ENCODE results near the gene SLC7A1. TPM values are rescaled to one million over a fixed set of nuclear protein-coding genes. Genes with fewer than 3 reads are reported as not detected.

SLC7A1 gene
- total and polyA plus RNA-seq, 4 experiments from 2014 or later, result 2.8 to 42.6 (median 22.8) TPM

- H3K36me3 ChIP-seq (ENCODE audit: insufficient read depth, low read length), result no peaks in the 10 kb centered on the region
- CTCF ChIA-PET (ENCODE audit: partially characterized antibody), result interaction anchor here (1.3 to 1.7 kb wide), 2 partner anchors 13 to 32 kb away, joined by 3 to 5 read pairs; no protein-coding TSS in a partner anchor
- H3K4me3 ChIP-seq (ENCODE audit: low read length in 2 of 2), result no peak overlapping the region
- peaks cover 0 to 9% (median 1%) of the 10 kb centered on the region in 4 donors for H3K4me1 Mint-ChIP-seq
- H3K9me3 ChIP-seq (ENCODE audit: control insufficient read depth in 1 of 2, low read length in 2 of 2), result no peaks in the 10 kb centered on the region
- peaks cover 0 to 10% of the 10 kb centered on the region in 2 donors for H3K27me3 Mint-ChIP-seq
- intact Hi-C loops (cut with micrococcal nuclease), result no loop called here
- H3K27ac Mint-ChIP-seq, result no peak overlapping the region
- no peak overlapping the region for H3K27ac ChIP-seq (ENCODE audit: low read depth, low read length)
- no peaks in the 10 kb centered on the region for H3K36me3 Mint-ChIP-seq
- H3K4me3 Mint-ChIP-seq, result no peak overlapping the region
- no peak for DNase-seq
- H3K4me1 ChIP-seq (ENCODE audit: insufficient read depth, low read length), result no peaks in the 10 kb centered on the region
- no peaks in the 10 kb centered on the region for H3K9me3 Mint-ChIP-seq
- POLR2A ChIA-PET (ENCODE audit: partially characterized antibody), result no interaction called here
- H3K27me3 ChIP-seq (ENCODE audit: insufficient read depth, low read length), result no peaks in the 10 kb centered on the region
Measured at GRCh38 chr13:29502391-29503008, 93.0 kb downstream of the SLC7A1 start.

DNA sequence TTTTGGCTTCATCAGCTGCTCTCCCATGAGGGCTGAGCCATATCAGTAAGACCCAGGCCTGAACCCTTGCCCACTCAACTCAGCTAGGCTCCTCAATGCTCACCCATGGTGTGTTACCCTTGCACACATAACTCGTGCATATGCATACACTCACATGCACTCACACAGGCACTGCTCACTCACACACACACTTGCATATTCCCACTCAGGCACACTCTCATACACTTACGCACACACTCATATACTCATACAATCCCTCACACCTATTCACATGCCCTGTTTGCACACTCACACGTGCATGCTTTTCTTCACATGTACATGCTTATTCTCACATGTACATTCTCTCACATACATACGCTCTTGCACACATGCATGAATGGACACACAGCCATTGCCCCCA is 93.8 kb downstream of the SLC7A1 start:
- Mint-ChIP-seq H3K27ac (peak overlapping the region in 1 of 7 donors; percentile 5), H3K27me3 (peaks cover 4 to 10% of the 10 kb centered on the region in 2 donors), H3K4me1 (peaks cover 0 to 9% (median 1%) of the 10 kb centered on the region in 4 donors), H3K9me3 (no peaks in the 10 kb centered on the region), H3K36me3 (no peaks in the 10 kb centered on the region), H3K4me3 (no peak overlapping the region)
- ChIA-PET POLR2A (ENCODE audit: partially characterized antibody) (no interaction called here), CTCF (ENCODE audit: partially characterized antibody) (interaction anchor here (1.3 kb wide), 1 partner anchor 31 kb away, joined by 3 read pairs; no protein-coding TSS in a partner anchor)
- Histone ChIP-seq H3K9me3 (ENCODE audit: control insufficient read depth in 1 of 2, low read length in 2 of 2) (no peaks in the 10 kb centered on the region), H3K27ac (ENCODE audit: low read depth, low read length) (no peak overlapping the region), H3K36me3 (ENCODE audit: insufficient read depth, low read length) (no peaks in the 10 kb centered on the region), H3K27me3 (ENCODE audit: insufficient read depth, low read length) (no peaks in the 10 kb centered on the region), H3K4me3 (ENCODE audit: low read length in 2 of 2) (no peak overlapping the region), H3K4me1 (ENCODE audit: insufficient read depth, low read length) (no peaks in the 10 kb centered on the region)
- DNase-seq, result no peak
- intact Hi-C loops (cut with micrococcal nuclease), result no loop called here

DNA sequence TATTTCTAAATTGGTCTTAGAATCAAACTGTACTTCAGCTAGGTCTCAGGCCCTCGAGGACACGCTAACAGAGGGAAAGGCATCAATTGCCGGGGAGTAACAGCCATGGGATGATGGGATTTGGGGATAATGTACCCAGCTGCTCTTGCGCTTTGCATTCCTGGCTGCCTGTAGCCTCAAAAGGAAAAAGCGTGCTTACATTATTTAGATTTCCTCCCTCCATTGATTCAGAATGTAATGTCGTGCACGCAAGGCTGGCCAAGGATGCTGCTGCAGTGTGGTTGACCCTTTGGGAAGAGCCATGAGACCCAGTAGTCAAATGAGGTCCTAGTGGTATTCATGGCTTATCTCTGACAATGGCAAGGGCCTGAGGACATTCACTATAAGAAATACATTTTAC is 95.1 kb downstream of the SLC7A1 start:
- H3K4me3 ChIP-seq (ENCODE audit: low read length in 2 of 2), result no peak overlapping the region
- Mint-ChIP-seq H3K27me3 (peaks cover 15 to 21% of the 10 kb centered on the region in 2 donors), H3K4me1 (peaks cover 0 to 17% (median 8%) of the 10 kb centered on the region in 4 donors), H3K9me3 (no peaks in the 10 kb centered on the region), H3K4me3 (no peak overlapping the region), H3K36me3 (no peaks in the 10 kb centered on the region), H3K27ac (no peak overlapping the region)
- ChIA-PET POLR2A (ENCODE audit: partially characterized antibody) (no interaction called here), CTCF (ENCODE audit: partially characterized antibody) (no interaction called here)
- H3K9me3 ChIP-seq (ENCODE audit: control insufficient read depth in 1 of 2, low read length in 2 of 2), result no peaks in the 10 kb centered on the region
- H3K27me3 ChIP-seq (ENCODE audit: insufficient read depth, low read length), result no peaks in the 10 kb centered on the region
- intact Hi-C loops (cut with micrococcal nuclease), result no loop called here
- H3K4me1 ChIP-seq (ENCODE audit: insufficient read depth, low read length), result no peaks in the 10 kb centered on the region
- no peaks in the 10 kb centered on the region for H3K36me3 ChIP-seq (ENCODE audit: insufficient read depth, low read length)
- H3K27ac ChIP-seq (ENCODE audit: low read depth, low read length), result no peak overlapping the region
- no peak for DNase-seq

DNA sequence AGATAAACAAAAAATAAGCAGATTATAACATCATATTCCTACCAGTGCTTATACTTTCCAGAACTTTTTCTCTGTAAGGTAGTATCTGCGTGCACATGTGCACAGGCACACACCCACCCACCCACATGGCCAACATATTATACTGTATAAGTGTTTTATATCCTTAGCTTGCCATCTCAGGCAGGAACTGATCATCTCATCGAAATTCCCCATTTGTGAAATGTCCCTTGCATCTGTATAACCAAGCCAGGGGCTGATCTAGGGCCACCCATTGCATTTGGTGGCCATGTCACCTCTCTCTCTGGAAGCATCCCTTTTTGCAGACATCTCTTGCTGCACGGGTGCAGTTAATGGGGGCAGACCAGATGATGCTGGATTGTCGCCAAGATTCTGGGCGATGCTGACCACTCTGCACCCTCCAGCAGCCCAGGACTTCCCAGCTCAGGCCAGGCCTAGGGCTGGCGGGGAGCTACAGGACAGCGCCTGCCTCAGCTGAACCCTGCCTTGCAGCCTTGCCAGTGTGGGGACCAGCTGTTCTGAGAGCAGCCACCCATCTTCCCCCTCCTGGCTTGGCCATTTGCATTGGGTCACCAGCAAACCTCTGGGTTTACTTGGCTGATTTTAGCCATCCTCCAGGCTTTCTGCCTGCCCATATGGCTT is 95.9 kb downstream of the SLC7A1 start:
- no peaks in the 10 kb centered on the region for H3K27me3 ChIP-seq (ENCODE audit: insufficient read depth, low read length)
- H3K9me3 ChIP-seq (ENCODE audit: control insufficient read depth in 1 of 2, low read length in 2 of 2), result no peaks in the 10 kb centered on the region
- no peak overlapping the region for H3K27ac ChIP-seq (ENCODE audit: low read depth, low read length)
- peaks cover 15 to 17% of the 10 kb centered on the region in 2 donors for H3K27me3 Mint-ChIP-seq
- no peak overlapping the region for H3K4me3 ChIP-seq (ENCODE audit: low read length in 2 of 2)
- intact Hi-C loops (cut with micrococcal nuclease), result no loop called here
- no peaks in the 10 kb centered on the region for H3K36me3 ChIP-seq (ENCODE audit: insufficient read depth, low read length)
- peaks cover 0 to 17% (median 8%) of the 10 kb centered on the region in 4 donors for H3K4me1 Mint-ChIP-seq
- no peaks in the 10 kb centered on the region for H3K4me1 ChIP-seq (ENCODE audit: insufficient read depth, low read length)
- POLR2A ChIA-PET (ENCODE audit: partially characterized antibody), result no interaction called here
- no peak for DNase-seq
- no peaks in the 10 kb centered on the region for H3K36me3 Mint-ChIP-seq
- CTCF ChIA-PET (ENCODE audit: partially characterized antibody), result no interaction called here
- H3K4me3 Mint-ChIP-seq, result no peak overlapping the region
- H3K27ac Mint-ChIP-seq, result no peak overlapping the region
- no peaks in the 10 kb centered on the region for H3K9me3 Mint-ChIP-seq

DNA sequence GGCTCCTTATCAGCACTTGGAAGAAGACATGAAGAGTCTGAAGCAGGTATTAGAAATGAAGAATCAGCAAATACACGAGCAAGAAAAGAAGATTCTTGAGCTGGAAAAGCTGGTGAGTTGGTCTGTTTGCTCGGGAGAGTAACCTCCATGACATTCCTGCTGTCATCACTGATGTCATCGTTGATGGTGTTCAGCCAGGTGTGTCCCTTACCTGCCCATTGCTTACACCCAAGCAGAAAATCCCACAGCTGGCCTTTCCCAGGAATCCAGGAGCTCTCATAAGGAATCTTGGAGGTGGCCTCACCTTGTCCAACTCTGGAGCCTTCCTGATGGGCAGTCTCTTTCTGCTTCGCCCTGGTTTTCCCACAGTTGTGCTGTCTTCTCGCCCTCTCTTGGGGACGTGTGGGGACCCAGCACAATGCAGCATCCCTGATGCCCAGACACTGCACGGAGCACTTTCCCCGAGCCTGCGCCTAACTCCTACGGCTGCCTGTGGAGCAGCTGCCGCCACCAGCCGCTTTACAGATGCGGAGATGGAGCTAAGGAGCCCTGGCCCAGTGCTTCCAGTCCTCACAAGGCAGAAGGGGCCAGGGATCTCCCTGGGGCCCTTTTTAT is 97.0 kb downstream of the SLC7A1 start:
- POLR2A ChIA-PET (ENCODE audit: partially characterized antibody), result no interaction called here

DNA sequence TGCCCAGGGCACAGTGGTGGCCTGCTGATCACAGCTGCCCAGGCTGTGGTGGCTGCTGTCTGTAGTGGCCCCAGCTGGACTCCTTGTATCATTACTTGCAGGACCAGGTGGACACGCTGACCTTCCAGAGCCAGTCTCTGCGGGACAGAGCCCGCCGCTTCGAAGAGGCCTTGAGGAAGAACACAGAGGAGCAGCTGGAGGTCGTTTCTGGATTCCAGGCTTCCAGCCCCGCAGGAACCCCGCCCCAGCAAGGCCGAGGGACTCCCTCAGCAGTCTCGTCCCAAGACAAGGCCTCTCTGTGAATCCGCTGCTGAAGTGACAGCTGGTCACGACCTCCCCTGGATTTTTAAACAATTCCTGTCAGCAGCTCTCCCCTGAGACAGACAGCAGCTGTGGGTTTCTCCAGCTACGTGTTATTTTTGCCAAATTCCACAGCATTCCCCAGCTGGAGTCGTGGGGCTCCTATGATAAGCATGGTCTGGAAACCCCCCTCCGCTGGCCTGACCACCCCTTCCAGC is 98.3 kb downstream of the SLC7A1 start:
- no peak for DNase-seq
- Histone ChIP-seq H3K4me1 (ENCODE audit: insufficient read depth, low read length) (no peaks in the 10 kb centered on the region), H3K9me3 (ENCODE audit: control insufficient read depth in 1 of 2, low read length in 2 of 2) (no peaks in the 10 kb centered on the region), H3K27me3 (ENCODE audit: insufficient read depth, low read length) (no peaks in the 10 kb centered on the region), H3K4me3 (ENCODE audit: low read length in 2 of 2) (no peak overlapping the region), H3K36me3 (ENCODE audit: insufficient read depth, low read length) (no peaks in the 10 kb centered on the region), H3K27ac (ENCODE audit: low read depth, low read length) (no peak overlapping the region)
- intact Hi-C loops (cut with micrococcal nuclease), result no loop called here
- H3K4me3 Mint-ChIP-seq, result no peak overlapping the region
- H3K4me1 Mint-ChIP-seq, result peaks cover 0 to 8% (median 7%) of the 10 kb centered on the region in 4 donors
- ChIA-PET POLR2A (ENCODE audit: partially characterized antibody) (no interaction called here), CTCF (ENCODE audit: partially characterized antibody) (interaction anchor here (0.9 to 5.0 kb wide), 2 partner anchors 12 to 70 kb away, joined by 3 to 27 read pairs; no protein-coding TSS in a partner anchor)
- peak overlapping the region in 1 of 7 donors; percentile 23 for H3K27ac Mint-ChIP-seq
- H3K9me3 Mint-ChIP-seq, result no peaks in the 10 kb centered on the region
- peaks cover 15 to 17% of the 10 kb centered on the region in 2 donors for H3K27me3 Mint-ChIP-seq
- no peaks in the 10 kb centered on the region for H3K36me3 Mint-ChIP-seq

More for the DNA sequence above, 97.0 kb downstream of the SLC7A1 start:
- H3K4me3 ChIP-seq (ENCODE audit: low read length in 2 of 2), result no peak overlapping the region
- Mint-ChIP-seq H3K4me1 (peaks cover 0 to 15% (median 8%) of the 10 kb centered on the region in 4 donors), H3K4me3 (no peak overlapping the region), H3K27ac (no peak overlapping the region), H3K9me3 (no peaks in the 10 kb centered on the region), H3K27me3 (peaks cover 17 to 19% of the 10 kb centered on the region in 2 donors), H3K36me3 (no peaks in the 10 kb centered on the region)
- no peaks in the 10 kb centered on the region for H3K36me3 ChIP-seq (ENCODE audit: insufficient read depth, low read length)
- H3K27me3 ChIP-seq (ENCODE audit: insufficient read depth, low read length), result no peaks in the 10 kb centered on the region
- intact Hi-C loops (cut with micrococcal nuclease), result no loop called here
- H3K9me3 ChIP-seq (ENCODE audit: control insufficient read depth in 1 of 2, low read length in 2 of 2), result no peaks in the 10 kb centered on the region
- DNase-seq, result no peak
- no peak overlapping the region for H3K27ac ChIP-seq (ENCODE audit: low read depth, low read length)
- no peaks in the 10 kb centered on the region for H3K4me1 ChIP-seq (ENCODE audit: insufficient read depth, low read length)
- CTCF ChIA-PET (ENCODE audit: partially characterized antibody), result interaction anchor here (5.0 kb wide), 1 partner anchor 11 kb away, joined by 27 read pairs; no protein-coding TSS in a partner anchor

DNA sequence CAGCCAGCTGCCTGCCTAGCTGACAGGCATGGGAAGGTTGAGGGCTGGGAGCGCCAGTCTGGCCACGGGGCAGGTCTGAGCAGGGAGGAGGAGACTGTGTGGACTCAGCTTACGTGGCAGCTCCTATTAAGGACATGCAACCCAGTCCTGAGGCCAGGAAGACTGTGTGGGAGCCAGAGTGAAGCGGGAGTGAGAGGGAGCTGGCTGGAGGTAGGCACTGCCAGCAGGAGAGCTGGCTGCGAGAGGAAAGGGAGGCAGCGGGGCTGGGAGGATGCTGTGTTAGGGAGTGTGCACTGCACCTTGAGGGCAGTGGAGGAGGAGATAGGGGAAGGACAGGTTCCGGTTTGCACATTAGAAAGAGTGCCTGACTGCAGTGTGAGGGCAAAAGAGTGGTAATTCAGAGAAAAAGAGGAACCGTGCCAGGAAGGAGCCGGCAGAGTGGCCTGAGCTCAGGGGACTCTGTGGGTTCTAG is 99.2 kb downstream of the SLC7A1 start:
- Mint-ChIP-seq H3K9me3 (no peaks in the 10 kb centered on the region), H3K27ac (peak overlapping the region in 2 of 7 donors; percentile 5 to 87), H3K27me3 (peaks cover 15 to 17% of the 10 kb centered on the region in 2 donors), H3K4me3 (no peak overlapping the region), H3K4me1 (peaks cover 0 to 8% (median 7%) of the 10 kb centered on the region in 4 donors), H3K36me3 (no peaks in the 10 kb centered on the region)
- H3K27me3 ChIP-seq (ENCODE audit: insufficient read depth, low read length), result no peaks in the 10 kb centered on the region
- ChIA-PET POLR2A (ENCODE audit: partially characterized antibody) (no interaction called here), CTCF (ENCODE audit: partially characterized antibody) (interaction anchor here (5.0 kb wide), 1 partner anchor 13 kb away, joined by 27 read pairs; no protein-coding TSS in a partner anchor)
- H3K4me3 ChIP-seq (ENCODE audit: low read length in 2 of 2), result no peak overlapping the region
- DNase-seq, result no peak
- H3K36me3 ChIP-seq (ENCODE audit: insufficient read depth, low read length), result no peaks in the 10 kb centered on the region
- no peaks in the 10 kb centered on the region for H3K4me1 ChIP-seq (ENCODE audit: insufficient read depth, low read length)
- H3K9me3 ChIP-seq (ENCODE audit: control insufficient read depth in 1 of 2, low read length in 2 of 2), result no peaks in the 10 kb centered on the region
- H3K27ac ChIP-seq (ENCODE audit: low read depth, low read length), result no peak overlapping the region
- intact Hi-C loops (cut with micrococcal nuclease), result no loop called here
